ENCODE measurements around the gene KRTAP9-9.
"Not testable (repeated sequence)": the region's sequence is repeated elsewhere in the genome, so short reads cannot be mapped to it uniquely, and the experiment has no call there.

KRTAP9-9 gene

GRCh38 chr17:41267711-41268110 lies 12.5 kb downstream of the KRTAP9-9 start:
- FAIRE-seq = no peak

GRCh38 chr17:41271323-41271722 lies 16.1 kb downstream of the KRTAP9-9 start:
- FAIRE-seq = not testable (repeated sequence)

- no peak for FAIRE-seq
Measured at GRCh38 chr17:41271858-41272257, 16.7 kb downstream of the KRTAP9-9 start.

- FAIRE-seq = not testable (repeated sequence)
Measured at GRCh38 chr17:41275648-41276190, 20.5 kb downstream of the KRTAP9-9 start, which contains the start of gene KRTAP9-7. TSS of gene KRTAP9-7 (plus strand) at chr17:41275698. CDS start at chr17:41275698, 0 bp downstream.

- no peak for FAIRE-seq
Measured at GRCh38 chr17:41278176-41278955, 23.2 kb downstream of the KRTAP9-9 start.

GRCh38 chr17:41284043-41284442 lies 28.9 kb downstream of the KRTAP9-9 start:
- peak; percentile 93 for FAIRE-seq

GRCh38 chr17:41284546-41284945 lies 29.4 kb downstream of the KRTAP9-9 start:
- no peak for FAIRE-seq

GRCh38 chr17:41287050-41287449 lies 31.9 kb downstream of the KRTAP9-9 start:
- FAIRE-seq = no peak

GRCh38 chr17:41294016-41294415 lies 38.8 kb downstream of the KRTAP9-9 start:
- FAIRE-seq = no peak

GRCh38 chr17:41296846-41297245 lies 41.7 kb downstream of the KRTAP9-9 start:
- no peak for FAIRE-seq

- no peak for FAIRE-seq
Measured at GRCh38 chr17:41298458-41299135, 43.4 kb downstream of the KRTAP9-9 start.

- FAIRE-seq = no peak
Measured at GRCh38 chr17:41301204-41301790, 46.1 kb downstream of the KRTAP9-9 start.

GRCh38 chr17:41301916-41302901 lies 47.0 kb downstream of the KRTAP9-9 start, which contains the start of gene KRTAP29-1:
TSS of gene KRTAP29-1 (minus strand) at chr17:41302851. CDS start at chr17:41302851, 0 bp downstream.
- no peak for FAIRE-seq

- no peak for FAIRE-seq
Measured at GRCh38 chr17:41302981-41303380, 47.8 kb downstream of the KRTAP9-9 start.

GRCh38 chr17:41304091-41304490 lies 48.9 kb downstream of the KRTAP9-9 start:
- FAIRE-seq = no peak
